VCaP (cell line): ENCODE measurements around the gene WWTR1.

Experiments
- H3K27ac ChIP-seq: fragments of 450-650 bp; 2 replicates; pipeline ENCODE4 v1.5.1; 2017
- TF ChIP-seq, protein P1 (sequence below): fragments of 450-650 bp; conservative IDR thresholded peaks from 2 replicates; pipeline ENCODE4 v1.5.1; 2017; ENCODE audit warnings: mild to moderate bottlenecking, moderate library complexity

The WWTR1 gene

DNA sequence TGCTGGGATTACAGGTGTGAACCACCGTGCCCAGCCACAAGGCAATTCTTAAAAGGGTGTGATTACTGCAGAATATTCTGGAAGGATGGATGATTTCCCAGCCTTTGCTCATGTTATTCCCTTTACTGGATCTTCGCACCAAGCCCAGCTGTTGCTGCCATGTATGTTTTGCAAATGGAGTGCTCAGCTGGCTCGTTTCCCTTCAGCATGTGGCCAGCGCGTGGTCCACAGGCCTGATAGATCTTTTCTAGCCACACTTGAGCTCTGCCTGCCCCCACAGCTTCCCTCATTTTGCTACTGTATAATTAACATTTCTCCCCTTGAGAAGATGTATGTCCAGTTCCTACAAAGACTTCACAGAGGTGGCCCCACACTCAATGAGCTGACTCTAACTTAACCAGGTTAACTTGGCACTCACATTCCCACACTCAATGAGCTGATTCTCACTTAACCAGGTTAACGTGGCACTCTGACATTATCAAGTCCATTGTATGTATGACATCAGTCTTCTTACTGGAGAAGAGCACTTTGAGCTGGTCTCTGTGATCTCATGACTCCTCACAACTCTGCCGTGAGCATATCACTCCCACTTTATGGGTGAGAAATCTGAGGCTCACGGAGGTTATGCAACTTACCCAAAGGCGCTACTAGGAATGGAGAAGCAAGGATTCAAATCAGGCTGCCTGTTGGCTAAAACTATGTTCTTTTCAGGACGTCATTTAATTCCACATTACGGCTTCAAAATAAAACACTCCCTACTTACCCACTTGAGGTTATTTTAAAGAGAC, 134.1 kb downstream of the WWTR1 start:
- H3K27ac ChIP-seq, result no peak overlapping the region
- TF ChIP-seq, protein P1, sequence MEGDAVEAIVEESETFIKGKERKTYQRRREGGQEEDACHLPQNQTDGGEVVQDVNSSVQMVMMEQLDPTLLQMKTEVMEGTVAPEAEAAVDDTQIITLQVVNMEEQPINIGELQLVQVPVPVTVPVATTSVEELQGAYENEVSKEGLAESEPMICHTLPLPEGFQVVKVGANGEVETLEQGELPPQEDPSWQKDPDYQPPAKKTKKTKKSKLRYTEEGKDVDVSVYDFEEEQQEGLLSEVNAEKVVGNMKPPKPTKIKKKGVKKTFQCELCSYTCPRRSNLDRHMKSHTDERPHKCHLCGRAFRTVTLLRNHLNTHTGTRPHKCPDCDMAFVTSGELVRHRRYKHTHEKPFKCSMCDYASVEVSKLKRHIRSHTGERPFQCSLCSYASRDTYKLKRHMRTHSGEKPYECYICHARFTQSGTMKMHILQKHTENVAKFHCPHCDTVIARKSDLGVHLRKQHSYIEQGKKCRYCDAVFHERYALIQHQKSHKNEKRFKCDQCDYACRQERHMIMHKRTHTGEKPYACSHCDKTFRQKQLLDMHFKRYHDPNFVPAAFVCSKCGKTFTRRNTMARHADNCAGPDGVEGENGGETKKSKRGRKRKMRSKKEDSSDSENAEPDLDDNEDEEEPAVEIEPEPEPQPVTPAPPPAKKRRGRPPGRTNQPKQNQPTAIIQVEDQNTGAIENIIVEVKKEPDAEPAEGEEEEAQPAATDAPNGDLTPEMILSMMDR, result no peak

DNA sequence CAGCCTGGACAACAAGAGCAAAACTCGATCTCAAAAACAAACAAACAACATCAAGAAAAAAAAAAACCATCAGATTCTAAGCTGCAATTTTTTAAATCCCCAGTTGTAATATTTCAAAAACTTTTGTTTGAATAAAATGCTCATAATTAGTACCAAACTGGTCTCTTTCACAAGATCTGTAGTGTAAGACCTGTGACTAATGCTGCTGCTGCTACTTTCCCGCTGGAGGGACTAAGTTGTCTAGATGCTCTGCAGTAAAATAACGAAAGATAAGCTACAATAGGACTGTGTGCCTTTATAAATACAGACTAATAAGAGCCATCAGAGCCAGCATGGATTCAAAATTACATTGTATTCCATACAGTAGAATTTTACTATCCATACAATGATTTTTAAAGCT, 137.9 kb downstream of the WWTR1 start:
- TF ChIP-seq, protein P1, result no peak
- H3K27ac ChIP-seq, result no peak overlapping the region

DNA sequence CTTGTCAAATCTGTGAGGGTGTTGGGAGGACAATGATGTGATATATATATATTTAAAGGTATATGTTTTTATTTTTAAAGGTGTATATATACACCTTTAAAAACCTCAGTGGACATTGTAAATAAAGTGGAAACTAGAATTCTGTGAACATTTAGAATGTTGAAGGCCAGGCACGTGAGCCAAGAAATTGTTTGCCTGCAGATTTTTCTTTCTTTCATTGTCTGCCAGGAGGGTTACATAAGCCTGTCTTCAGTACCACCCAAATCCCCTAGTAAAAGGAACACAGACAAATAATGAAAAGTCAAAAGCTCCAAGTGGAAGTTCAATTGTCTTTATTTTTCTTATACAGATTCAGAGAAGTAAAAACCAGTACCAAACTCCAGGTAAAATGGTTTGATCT, 140.9 kb downstream of the WWTR1 start:
- no peak overlapping the region for H3K27ac ChIP-seq
- TF ChIP-seq, protein P1, result no peak

DNA sequence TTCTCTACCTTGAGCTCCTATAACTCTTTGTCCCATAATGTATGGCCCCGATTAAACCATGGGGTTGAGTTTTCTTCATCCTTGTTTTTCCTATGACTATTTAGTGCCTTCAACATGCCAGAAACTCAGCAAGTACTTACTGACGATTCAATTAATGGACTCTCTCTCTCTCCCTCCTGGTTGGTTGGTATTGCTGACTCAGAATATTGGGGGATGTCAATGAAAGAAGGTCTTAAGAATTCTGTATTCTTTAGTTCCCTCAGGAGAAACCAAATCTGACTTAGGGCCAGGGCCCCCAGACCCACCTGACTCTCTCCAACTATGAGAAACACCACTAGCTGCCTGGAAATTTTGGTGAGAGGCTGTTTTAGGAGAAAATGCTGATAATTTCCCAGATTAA, 142.6 kb downstream of the WWTR1 start:
- H3K27ac ChIP-seq, result no peak overlapping the region
- TF ChIP-seq, protein P1, result no peak

DNA sequence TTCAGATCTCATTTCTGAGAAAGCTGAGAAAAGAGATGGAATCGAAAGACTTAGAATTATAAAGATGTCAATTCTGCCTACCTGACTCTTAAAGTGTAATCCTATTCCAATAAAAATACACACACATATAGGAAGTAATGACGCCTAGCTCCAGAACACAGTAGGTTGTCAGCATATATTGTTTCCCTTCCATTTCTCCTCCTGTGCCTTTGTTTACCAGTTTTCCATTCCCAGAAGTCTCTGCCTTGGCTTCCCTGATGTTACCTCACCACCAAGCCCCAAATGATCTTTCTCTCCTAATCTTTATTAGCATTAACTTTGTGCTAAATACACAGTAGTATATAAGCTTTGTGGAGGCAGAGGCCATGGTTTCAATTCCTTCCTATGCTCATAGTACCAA, 143.4 kb downstream of the WWTR1 start:
- no peak overlapping the region for H3K27ac ChIP-seq
- TF ChIP-seq, protein P1, result no peak

DNA sequence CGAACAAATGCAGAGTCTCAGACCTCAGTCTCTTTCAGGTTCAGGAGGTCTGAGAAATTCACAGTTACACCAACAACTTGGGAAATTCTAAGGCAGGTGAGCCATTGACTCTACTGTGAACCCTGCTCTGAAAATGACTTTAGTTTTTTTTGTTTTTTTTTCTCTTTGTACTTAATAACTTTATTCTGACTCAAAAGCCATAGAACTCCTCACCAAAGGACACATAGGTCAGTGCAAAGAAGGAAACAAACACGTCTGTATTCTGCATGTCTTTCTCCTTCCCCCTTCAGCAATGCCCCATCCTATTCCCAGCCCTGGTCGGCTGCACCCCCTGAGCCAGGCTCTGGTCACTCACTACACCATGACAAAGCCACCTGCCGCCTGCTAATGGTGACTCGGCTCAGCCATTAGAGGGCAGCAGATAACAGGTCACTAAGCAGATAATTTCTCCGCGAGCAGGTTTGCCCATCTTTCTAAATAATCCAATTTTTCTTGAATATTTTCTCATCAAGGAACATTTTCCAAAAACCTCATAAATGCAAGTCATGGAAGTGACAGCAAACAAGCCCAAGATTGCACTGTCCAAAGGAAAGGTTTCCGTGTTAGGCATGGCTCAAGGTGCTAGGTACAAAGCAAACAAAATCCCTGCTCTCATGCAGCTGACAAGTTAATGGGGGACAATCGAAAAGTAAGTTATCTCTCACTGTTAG, 145.6 kb downstream of the WWTR1 start:
- TF ChIP-seq, protein P1, result peak; percentile 93
- no peak overlapping the region for H3K27ac ChIP-seq

DNA sequence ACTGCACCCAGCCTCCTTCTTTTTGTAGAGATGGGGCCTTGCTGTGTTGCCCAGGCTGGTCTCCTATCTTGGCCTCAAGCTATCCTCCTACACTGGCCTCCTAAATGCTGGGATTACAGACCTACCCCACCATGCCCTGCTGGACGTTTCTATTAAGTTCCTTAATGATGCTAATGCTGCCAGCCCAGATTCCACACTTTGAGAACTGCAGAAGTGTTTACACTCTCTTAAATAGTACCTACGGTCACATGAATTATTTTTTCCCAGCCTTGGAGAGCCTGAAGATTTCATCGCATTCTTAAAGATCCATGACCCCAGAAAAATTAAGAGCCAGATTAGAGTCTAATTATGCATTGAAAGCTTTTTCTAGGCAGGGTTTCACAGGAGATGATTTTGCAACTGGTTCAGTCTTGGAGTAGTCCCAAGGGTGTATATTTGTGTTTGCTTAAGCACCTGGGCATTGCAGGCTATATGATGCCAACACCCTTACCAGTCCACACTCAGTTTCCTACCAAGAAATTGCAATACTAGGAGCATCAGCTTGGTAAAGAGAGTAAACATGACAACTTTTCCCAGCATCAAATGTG, 146.7 kb downstream of the WWTR1 start:
- H3K27ac ChIP-seq, result no peak overlapping the region

More for the DNA sequence above, 146.7 kb downstream of the WWTR1 start:
- TF ChIP-seq, protein P1, result no peak
